ENCODE data around the gene GATA6. TPM values are rescaled to one million over a fixed set of nuclear protein-coding genes. Genes with fewer than 3 reads are reported as not detected.

The GATA6 gene
- total RNA-seq = 1 to 10 TPM in 1 of 8 experiments, under 1 TPM in 6, not detected in 1; 0.05 to 2.1 (median 0.24) TPM

DNA sequence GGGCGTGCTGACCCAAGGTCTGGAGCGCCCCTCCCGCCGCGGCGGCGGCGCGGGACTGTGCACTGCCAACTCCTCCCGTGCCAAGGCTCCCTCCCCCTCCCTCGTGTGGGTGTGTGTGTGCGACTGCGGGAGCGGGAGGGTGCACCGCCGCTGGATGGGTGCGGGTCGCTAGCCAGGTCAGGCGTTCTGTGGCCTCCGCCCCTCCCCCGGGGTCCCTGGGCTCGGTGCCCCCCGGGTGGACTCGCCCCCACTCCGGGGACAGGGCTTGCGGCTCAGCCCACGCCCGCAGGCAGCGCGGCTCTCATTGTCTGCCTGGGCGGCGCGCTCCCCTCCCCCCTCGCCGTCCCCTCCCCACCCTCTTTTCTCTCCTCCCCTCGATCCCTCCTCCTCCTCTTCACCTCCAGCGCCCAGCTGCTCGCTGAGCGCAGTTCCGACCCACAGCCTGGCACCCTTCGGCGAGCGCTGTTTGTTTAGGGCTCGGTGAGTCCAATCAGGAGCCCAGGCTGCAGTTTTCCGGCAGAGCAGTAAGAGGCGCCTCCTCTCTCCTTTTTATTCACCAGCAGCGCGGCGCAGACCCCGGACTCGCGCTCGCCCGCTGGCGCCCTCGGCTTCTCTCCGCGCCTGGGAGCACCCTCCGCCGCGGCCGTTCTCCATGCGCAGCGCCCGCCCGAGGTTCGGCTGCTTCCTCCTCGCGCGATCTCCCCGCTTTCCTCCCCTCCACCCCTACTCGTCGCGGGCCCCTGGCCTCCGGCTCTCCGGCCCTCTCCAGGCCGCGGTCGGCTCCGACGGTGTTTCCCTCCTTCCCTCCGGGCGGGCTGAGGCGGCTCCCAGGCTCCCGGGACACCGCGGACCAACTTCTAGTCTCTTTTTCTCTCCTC lies at the start of gene GATA6:
Gene GATA6, plus strand, starts transcription at position 579 of the 878 bp plus-strand sequence. CDS start 1,556 bp downstream, outside the sequence.
- peak within 1 kb of the TSS; percentile 15 to 43 (median 35) for H3K4me3 ChIP-seq
- peak; percentile 68 to 85 (median 82) for ATAC-seq (replicated peaks in 6 of 8)
- no peak within 1 kb of the TSS for H3K27ac ChIP-seq
- 0% methylated on average over 14 of the region's 87 CpGs; no CpG with 5 or more reads in 9 of the 10 experiments for WGBS, 10 experiments
- in situ Hi-C loops (cut with MboI; ENCODE audit: low pct_unique_long_range_greater_than_20kb in 2 of 9, low sequenced_read_pairs in 9 of 9, unreplicated experiment in 9 of 9) = loop anchor here in 3 of 9 experiments (10.0 to 25.0 kb wide), 2 partner anchors 393 to 396 kb away; no protein-coding TSS in a partner anchor
- H3K4me1 ChIP-seq (replicated peaks in 1 of 2) = peaks cover 3 to 9% of the 10 kb centered on the region in 2 donors

DNA sequence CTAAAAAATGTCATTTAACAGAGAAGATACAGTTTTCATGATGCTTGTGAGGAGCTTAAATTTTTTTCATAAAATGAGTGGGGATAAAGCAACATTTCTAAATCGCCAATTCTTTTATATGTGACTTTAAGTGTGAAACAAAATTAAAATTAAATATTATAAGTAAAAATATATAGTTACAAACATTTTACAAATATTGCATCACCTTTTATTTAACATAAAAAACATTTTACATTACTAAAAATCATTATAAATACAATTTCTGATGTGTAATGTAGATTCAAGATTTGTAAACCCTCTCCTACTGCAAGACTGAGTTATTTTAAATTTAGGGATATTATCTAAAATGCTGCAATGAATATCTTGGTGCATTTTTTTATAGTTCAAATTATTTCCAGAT lies 44.4 kb upstream of the GATA6 start:
- 0 to 100% (median 72%) methylated on average over 1 of the region's 1 CpG for WGBS, 10 experiments
- in situ Hi-C loops (cut with MboI; ENCODE audit: low pct_unique_long_range_greater_than_20kb in 2 of 9, low sequenced_read_pairs in 9 of 9, unreplicated experiment in 9 of 9) = no loop called here

DNA sequence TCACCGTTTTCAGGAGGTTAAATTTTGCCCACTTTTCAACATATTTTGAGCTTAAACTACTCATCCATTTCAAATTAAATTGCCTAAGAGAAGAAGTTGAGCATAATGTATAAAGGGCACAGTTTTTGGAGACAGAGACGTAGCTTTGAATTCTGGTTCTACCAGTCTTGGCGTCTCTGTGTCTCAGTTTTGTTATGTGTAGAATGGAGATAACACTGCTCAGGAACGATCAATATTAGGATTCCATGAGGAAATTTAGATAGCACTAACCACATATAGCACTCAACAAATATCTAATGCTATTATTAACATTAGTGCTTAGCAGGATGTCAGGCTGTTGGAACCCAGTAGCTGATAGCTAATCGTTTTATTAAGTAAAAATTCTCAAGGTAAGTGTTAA lies 40.4 kb upstream of the GATA6 start:
- H3K27ac ChIP-seq = no peak overlapping the region
- 17 to 89% (median 61%) methylated on average over 1 to 5 of the region's 5 CpGs; no CpG with 5 or more reads in 2 of the 10 experiments for WGBS, 10 experiments
- no peak overlapping the region for H3K4me3 ChIP-seq
- no peaks in the 10 kb centered on the region for H3K4me1 ChIP-seq (replicated peaks in 1 of 2)
- ATAC-seq (replicated peaks in 6 of 8) = no peak
- in situ Hi-C loops (cut with MboI; ENCODE audit: low pct_unique_long_range_greater_than_20kb in 2 of 9, low sequenced_read_pairs in 9 of 9, unreplicated experiment in 9 of 9) = no loop called here

More for the DNA sequence above, 44.4 kb upstream of the GATA6 start:
- no peak overlapping the region for H3K27ac ChIP-seq
- H3K4me3 ChIP-seq = no peak overlapping the region
- no peak for ATAC-seq (replicated peaks in 6 of 8)
- H3K4me1 ChIP-seq (replicated peaks in 1 of 2) = no peaks in the 10 kb centered on the region

DNA sequence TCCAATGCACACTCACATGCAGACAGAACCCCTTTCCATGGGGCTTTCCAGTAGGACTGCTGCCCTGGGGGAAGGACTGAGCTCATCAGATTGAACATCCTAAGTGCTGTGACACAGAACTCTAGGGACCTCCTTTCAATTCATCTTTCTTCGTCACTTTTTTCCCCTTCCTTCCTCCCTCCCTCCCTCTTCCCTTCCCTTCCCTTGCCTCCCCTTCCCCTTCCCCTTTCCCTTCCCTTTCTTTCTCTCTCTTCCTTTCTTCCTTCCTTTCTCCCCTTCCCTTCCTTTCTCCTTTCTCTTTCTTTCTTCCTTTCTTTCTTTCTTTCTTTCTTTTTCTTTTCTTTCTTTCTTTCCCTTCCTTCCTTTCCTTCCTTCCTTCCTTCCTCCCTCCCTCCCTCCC lies 39.6 kb upstream of the GATA6 start:
- no peak for ATAC-seq (replicated peaks in 6 of 8)
- Histone ChIP-seq H3K4me3 (no peak overlapping the region), H3K4me1 (replicated peaks in 1 of 2) (no peaks in the 10 kb centered on the region), H3K27ac (no peak overlapping the region)
- in situ Hi-C loops (cut with MboI; ENCODE audit: low pct_unique_long_range_greater_than_20kb in 2 of 9, low sequenced_read_pairs in 9 of 9, unreplicated experiment in 9 of 9) = no loop called here
- no CpG with 5 or more reads among the region's 1 CpG for WGBS, 10 experiments

DNA sequence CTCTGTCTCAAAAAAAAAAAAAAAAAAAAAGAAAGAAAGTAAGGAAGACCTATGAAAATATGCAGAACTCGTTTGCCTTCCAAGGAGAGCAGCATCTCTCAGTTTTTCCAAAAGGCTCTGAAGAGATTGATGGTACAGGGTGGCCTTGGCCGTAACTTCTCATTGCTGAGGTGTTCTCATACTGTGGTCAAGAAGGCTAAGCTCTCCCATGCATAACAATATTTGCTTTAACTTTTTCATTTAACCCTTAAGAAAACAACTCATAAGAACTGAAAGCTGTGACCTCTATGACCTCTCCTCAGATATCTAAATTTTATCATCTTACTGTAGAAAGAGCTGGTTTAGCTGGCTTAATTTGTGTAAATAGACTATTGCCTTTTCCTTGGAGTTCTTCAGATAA lies 37.1 kb upstream of the GATA6 start:
- Histone ChIP-seq H3K4me1 (replicated peaks in 1 of 2) (no peaks in the 10 kb centered on the region), H3K27ac (no peak overlapping the region), H3K4me3 (no peak overlapping the region)
- WGBS, 10 experiments = 0 to 100% (median 74%) methylated on average over 1 to 2 of the region's 2 CpGs; no CpG with 5 or more reads in 2 of the 10 experiments
- in situ Hi-C loops (cut with MboI; ENCODE audit: low pct_unique_long_range_greater_than_20kb in 2 of 9, low sequenced_read_pairs in 9 of 9, unreplicated experiment in 9 of 9) = no loop called here
- no peak for ATAC-seq (replicated peaks in 6 of 8)

DNA sequence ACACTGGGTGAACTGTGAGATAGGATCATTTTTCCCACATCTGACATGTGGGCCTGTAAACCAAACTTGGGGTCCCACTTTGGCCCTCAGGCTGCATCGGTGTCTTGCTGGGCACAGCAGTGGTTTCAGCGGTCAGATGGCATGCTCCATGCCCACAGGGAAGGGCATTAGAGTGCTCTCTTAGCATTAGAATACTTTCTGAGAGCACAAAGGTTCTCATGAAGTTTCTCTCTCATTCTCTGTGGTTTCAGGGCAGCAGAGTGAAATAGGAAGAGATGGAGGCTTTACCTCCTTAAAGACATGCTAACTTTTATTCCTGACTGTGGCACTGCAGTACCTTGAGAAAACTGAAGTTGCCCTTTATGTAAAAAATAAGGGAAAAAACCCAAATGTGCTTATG lies 36.6 kb upstream of the GATA6 start:
- no peak for ATAC-seq (replicated peaks in 6 of 8)
- 20 to 100% (median 70%) methylated on average over 1 to 2 of the region's 2 CpGs; no CpG with 5 or more reads in 5 of the 10 experiments for WGBS, 10 experiments

DNA sequence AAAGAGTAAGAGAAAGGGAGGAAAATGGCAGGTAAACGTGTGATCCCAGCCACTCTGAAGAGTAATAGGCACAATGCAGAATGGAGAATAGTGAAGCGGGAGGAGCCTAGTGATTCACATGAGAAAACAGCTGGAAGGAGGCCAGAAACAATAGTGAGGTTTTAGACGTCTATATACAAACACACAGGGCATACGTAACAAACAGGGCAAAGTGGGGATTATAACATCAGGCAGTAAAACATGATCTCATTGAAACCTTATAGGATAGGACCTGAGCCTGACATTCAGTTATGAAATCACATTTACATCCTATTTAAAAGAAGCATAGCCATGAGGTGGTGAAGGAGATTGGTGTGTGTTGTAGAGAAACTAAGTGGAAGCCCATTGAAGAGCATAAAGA lies 33.0 kb upstream of the GATA6 start:
- ATAC-seq (replicated peaks in 6 of 8) = peak in 1 of 8 experiments; percentile 38
- in situ Hi-C loops (cut with MboI; ENCODE audit: low pct_unique_long_range_greater_than_20kb in 2 of 9, low sequenced_read_pairs in 9 of 9, unreplicated experiment in 9 of 9) = no loop called here

More for the DNA sequence above, 36.6 kb upstream of the GATA6 start:
- H3K27ac ChIP-seq = no peak overlapping the region
- H3K4me3 ChIP-seq = no peak overlapping the region
- in situ Hi-C loops (cut with MboI; ENCODE audit: low pct_unique_long_range_greater_than_20kb in 2 of 9, low sequenced_read_pairs in 9 of 9, unreplicated experiment in 9 of 9) = no loop called here
- no peaks in the 10 kb centered on the region for H3K4me1 ChIP-seq (replicated peaks in 1 of 2)

DNA sequence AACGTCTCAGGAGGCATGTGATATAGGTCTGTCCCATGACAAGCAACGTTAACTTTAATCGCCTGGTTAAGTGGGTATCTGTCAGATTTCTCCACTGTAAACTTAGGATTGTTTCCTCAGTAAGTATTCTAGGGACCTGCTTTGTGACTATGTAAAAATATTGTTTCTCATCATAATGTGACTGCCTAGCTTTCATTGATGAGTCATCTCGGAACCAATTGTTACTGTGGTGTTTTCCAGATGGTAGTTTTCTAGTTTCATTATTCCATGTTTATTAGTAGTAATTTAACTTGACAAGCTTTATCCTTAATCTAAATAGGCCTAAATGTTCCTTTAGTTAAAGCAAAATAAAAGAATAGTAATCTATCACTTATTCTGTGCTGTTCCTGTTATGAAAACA lies 28.2 kb upstream of the GATA6 start:
- in situ Hi-C loops (cut with MboI; ENCODE audit: low pct_unique_long_range_greater_than_20kb in 2 of 9, low sequenced_read_pairs in 9 of 9, unreplicated experiment in 9 of 9) = no loop called here
- H3K4me1 ChIP-seq (replicated peaks in 1 of 2) = no peaks in the 10 kb centered on the region
- peak in 1 of 8 experiments; percentile 41 for ATAC-seq (replicated peaks in 6 of 8)
- 52 to 100% (median 80%) methylated on average over 1 to 4 of the region's 4 CpGs; no CpG with 5 or more reads in 2 of the 10 experiments for WGBS, 10 experiments
- H3K27ac ChIP-seq = no peak overlapping the region
- H3K4me3 ChIP-seq = no peak overlapping the region

More for the DNA sequence above, 33.0 kb upstream of the GATA6 start:
- no peaks in the 10 kb centered on the region for H3K4me1 ChIP-seq (replicated peaks in 1 of 2)
- H3K27ac ChIP-seq = no peak overlapping the region
- no peak overlapping the region for H3K4me3 ChIP-seq
- WGBS, 10 experiments = 7 to 76% (median 33%) methylated on average over 1 to 4 of the region's 4 CpGs; no CpG with 5 or more reads in 3 of the 10 experiments

DNA sequence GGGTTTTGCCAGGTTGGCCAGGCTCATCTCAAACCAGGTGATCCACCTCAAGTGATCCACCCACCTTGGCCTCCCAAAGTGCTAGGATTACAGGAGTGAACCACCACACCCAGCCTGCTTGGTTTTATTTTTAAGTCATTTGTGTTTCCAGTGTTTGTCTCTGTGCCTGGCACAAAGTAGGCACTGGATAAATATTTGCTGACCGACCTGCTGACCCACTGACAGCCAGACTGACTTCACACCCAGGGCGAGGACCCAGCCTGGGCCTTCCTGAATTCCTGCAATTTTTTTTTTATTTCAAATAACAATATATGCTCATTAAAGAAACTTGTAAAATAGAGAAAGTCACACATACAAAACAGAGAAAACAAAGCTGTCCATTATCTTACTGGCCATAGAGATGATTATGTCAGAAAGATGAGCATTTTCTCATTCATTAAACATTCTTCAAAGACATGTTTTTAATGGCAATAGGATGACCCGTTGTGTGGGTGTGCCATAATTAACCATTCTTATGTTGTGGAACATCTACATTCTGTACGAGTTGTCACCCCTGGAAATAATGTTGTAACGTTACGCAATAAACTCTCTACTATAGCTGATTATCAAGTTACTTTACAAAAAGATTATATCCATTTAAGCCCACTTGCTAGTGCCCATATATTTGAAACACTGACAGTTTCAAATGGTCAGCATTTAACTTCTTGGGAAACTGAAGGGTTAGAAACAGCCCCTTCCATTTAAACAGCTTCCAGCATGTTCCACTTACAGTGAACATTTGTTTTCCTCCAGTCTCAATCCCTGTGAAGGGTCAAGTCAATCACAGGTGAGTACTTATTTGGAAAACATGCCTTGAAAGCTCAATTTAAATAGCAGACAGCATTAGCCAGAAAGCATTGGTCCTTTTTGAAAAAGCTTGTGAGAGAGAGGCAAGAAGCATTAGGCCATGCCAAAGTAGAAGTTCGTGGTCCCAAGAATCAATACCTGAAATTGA lies 25.7 kb upstream of the GATA6 start:
- ATAC-seq (replicated peaks in 6 of 8) = no peak
- 24 to 95% (median 70%) methylated on average over 1 to 7 of the region's 7 CpGs for WGBS, 10 experiments
- no peak overlapping the region for H3K4me3 ChIP-seq
- H3K4me1 ChIP-seq (replicated peaks in 1 of 2) = no peaks in the 10 kb centered on the region
- no peak overlapping the region for H3K27ac ChIP-seq
- in situ Hi-C loops (cut with MboI; ENCODE audit: low pct_unique_long_range_greater_than_20kb in 2 of 9, low sequenced_read_pairs in 9 of 9, unreplicated experiment in 9 of 9) = no loop called here

DNA sequence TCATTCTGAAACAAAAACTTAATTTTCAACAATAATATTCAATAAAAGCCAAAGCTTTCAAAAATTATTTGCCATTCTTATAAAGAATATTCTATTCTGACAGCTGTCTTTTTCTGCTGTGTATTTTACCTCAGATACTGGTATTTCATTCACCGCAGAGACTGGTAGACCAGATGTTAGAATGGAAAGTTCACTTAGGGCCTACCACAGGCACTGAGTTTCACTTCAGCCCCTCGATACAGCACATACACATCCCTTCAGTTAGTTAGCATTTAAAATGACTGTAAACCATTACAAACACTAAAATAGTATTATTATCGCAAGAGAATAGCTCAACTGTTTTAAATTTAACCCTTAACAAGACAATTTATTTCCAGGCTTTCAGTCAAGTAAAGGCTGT lies 24.2 kb upstream of the GATA6 start:
- Histone ChIP-seq H3K4me1 (replicated peaks in 1 of 2) (no peaks in the 10 kb centered on the region), H3K27ac (no peak overlapping the region), H3K4me3 (no peak overlapping the region)
- WGBS, 10 experiments = 31 to 100% (median 83%) methylated on average over 1 to 3 of the region's 3 CpGs; no CpG with 5 or more reads in 1 of the 10 experiments
- ATAC-seq (replicated peaks in 6 of 8) = no peak
- in situ Hi-C loops (cut with MboI; ENCODE audit: low pct_unique_long_range_greater_than_20kb in 2 of 9, low sequenced_read_pairs in 9 of 9, unreplicated experiment in 9 of 9) = no loop called here

DNA sequence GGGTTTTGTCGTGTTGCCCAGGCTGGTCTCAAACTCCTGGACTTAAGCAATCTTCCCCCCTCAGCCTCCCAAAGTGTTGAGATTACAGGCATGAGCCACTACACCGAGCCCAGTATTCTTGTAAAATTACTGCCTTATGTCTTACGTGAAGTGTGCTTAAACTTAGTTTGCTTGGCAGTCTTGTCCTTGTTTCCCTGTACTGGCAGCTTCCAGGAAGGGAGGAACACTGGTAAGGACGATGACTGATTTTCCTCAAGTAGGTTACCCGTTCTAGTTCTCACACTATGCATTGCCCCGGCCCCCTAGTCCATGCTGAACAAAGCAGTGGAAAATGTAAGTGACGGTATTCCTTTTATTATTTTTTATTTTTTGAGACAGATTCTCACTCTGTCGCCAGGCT lies 19.7 kb upstream of the GATA6 start:
- no peak for ATAC-seq (replicated peaks in 6 of 8)
- H3K4me3 ChIP-seq = no peak overlapping the region
- 17 to 100% (median 83%) methylated on average over 2 to 8 of the region's 8 CpGs; no CpG with 5 or more reads in 2 of the 10 experiments for WGBS, 10 experiments
- in situ Hi-C loops (cut with MboI; ENCODE audit: low pct_unique_long_range_greater_than_20kb in 2 of 9, low sequenced_read_pairs in 9 of 9, unreplicated experiment in 9 of 9) = loop anchor here in 2 of 9 experiments (25.0 kb wide), 1 partner anchor 413 kb away; no protein-coding TSS in a partner anchor
- H3K27ac ChIP-seq = no peak overlapping the region
- H3K4me1 ChIP-seq (replicated peaks in 1 of 2) = no peaks in the 10 kb centered on the region

DNA sequence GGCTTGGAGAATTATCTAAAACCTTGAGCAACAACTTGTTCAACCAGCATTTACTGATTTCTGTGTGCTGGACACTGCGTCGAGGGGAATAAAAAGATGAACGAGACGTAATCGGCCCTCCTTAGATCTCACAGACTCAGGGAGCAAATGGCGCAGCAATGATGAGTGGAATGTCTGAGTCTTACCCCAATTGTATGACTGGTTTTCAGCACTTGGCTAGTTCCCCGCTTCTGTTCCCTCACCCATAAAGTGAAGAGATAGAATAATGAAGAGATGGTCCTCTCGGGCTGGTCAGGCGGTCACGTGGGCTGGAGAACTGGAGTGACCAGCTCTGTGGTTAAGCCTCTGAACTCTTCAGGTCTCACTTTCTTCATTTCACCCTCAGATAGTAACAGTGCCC lies 17.3 kb upstream of the GATA6 start:
- in situ Hi-C loops (cut with MboI; ENCODE audit: low pct_unique_long_range_greater_than_20kb in 2 of 9, low sequenced_read_pairs in 9 of 9, unreplicated experiment in 9 of 9) = loop anchor here in 2 of 9 experiments (25.0 kb wide), 1 partner anchor 410 kb away; no protein-coding TSS in a partner anchor
- 40 to 94% (median 74%) methylated on average over 2 to 8 of the region's 10 CpGs; no CpG with 5 or more reads in 1 of the 10 experiments for WGBS, 10 experiments
- no peak overlapping the region for H3K4me3 ChIP-seq
- no peaks in the 10 kb centered on the region for H3K4me1 ChIP-seq (replicated peaks in 1 of 2)
- ATAC-seq (replicated peaks in 6 of 8) = no peak
- no peak overlapping the region for H3K27ac ChIP-seq

All from motor neuron (in vitro differentiated cells).